ENCODE measurements around the gene RIMKLA. TPM values are rescaled to one million over a fixed set of nuclear protein-coding genes. Genes with fewer than 3 reads are reported as not detected.

The RIMKLA gene
- total and polyA plus RNA-seq, 4 donors = 0.71 to 8.9 (median 1.4) TPM

- WGBS, 2 donors = 96 to 100% methylated on average over 5 of the region's 5 CpGs
- no peak overlapping the region for H3K4me3 ChIP-seq
- TF ChIP-seq, protein P1, sequence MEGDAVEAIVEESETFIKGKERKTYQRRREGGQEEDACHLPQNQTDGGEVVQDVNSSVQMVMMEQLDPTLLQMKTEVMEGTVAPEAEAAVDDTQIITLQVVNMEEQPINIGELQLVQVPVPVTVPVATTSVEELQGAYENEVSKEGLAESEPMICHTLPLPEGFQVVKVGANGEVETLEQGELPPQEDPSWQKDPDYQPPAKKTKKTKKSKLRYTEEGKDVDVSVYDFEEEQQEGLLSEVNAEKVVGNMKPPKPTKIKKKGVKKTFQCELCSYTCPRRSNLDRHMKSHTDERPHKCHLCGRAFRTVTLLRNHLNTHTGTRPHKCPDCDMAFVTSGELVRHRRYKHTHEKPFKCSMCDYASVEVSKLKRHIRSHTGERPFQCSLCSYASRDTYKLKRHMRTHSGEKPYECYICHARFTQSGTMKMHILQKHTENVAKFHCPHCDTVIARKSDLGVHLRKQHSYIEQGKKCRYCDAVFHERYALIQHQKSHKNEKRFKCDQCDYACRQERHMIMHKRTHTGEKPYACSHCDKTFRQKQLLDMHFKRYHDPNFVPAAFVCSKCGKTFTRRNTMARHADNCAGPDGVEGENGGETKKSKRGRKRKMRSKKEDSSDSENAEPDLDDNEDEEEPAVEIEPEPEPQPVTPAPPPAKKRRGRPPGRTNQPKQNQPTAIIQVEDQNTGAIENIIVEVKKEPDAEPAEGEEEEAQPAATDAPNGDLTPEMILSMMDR (IDR thresholded peaks at IDR 0.05; ENCODE audit: control extremely low read depth, extremely low read depth) = no peak
- H3K4me1 ChIP-seq (ENCODE audit: control insufficient read depth in 5 of 5, insufficient read depth in 5 of 5, low read length in 5 of 5) = peaks cover 0 to 13% (median 4%) of the 10 kb centered on the region in 5 donors
- ATAC-seq (ENCODE audit: insufficient read depth, low FRiP score) = no peak
- H3K27me3 ChIP-seq (ENCODE audit: control insufficient read depth in 3 of 3, insufficient read depth in 3 of 3, low read length in 2 of 3) = no peaks in the 10 kb centered on the region
- no peak overlapping the region for H3K27ac ChIP-seq (ENCODE audit: low read depth in 1 of 2, low read length in 1 of 2)
- no peak overlapping the region for H3K9ac ChIP-seq (ENCODE audit: insufficient read depth in 1 of 2, low read length in 2 of 2)
- H3K9me3 ChIP-seq (ENCODE audit: control insufficient read depth in 4 of 4, insufficient read depth in 3 of 4, low read length in 3 of 4) = no peaks in the 10 kb centered on the region
- peaks cover 0 to 10% (median 3%) of the 10 kb centered on the region in 4 donors for H3K36me3 ChIP-seq (ENCODE audit: control insufficient read depth in 4 of 4, insufficient read depth in 4 of 4, low read length in 4 of 4)
- DNase-seq = no peak
Measured at GRCh38 chr1:42454403-42454802, 73.8 kb downstream of the RIMKLA start.

DNA sequence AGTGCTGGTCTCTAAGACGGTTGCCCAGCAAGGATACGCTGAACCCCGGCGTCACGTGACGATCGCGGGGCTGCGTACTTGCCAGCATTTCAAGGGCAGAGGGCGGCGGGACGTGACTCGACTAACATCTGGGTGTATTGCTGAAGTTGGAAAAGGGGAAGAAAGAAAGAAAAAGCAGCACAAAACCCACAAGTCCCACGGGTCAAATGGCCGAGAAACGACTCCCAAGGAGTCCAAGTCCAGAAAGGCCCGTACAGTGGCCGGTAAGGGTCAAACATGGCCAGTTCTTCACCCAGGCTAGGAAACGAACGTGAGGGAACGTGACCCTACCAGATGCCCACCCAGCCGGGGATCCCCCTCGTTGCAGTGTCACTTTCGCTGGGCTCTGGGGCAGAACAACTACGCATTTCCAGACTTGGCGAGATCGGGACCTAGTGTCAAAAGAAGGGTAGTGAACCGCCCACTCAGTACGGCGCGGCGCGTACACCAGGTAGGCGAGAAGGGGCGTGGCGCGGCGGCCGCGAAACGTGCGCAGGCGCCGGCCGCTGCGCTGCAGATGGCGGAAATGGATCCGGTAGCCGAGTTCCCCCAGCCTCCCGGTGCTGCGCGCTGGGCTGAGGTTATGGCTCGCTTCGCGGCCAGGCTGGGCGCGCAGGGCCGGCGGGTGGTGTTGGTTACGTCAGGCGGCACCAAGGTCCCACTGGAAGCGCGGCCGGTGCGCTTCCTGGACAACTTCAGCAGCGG is 75.6 kb downstream of the RIMKLA start, which contains the start of the genes PPCS and ZMYND12:
Gene PPCS (plus strand): TSS at position 534 of the 744 bp plus-strand sequence. CDS start 23 bp downstream, at position 557.
Gene ZMYND12 (minus strand): TSS at position 13 of the 744 bp plus-strand sequence. CDS start 25 bp downstream, outside the sequence.
- Histone ChIP-seq H3K4me3 (peak within 1 kb of the TSS; percentile 83), H3K36me3 (ENCODE audit: control insufficient read depth in 4 of 4, insufficient read depth in 4 of 4, low read length in 4 of 4) (peaks cover 2 to 17% (median 5%) of the 10 kb centered on the region in 4 donors), H3K27ac (ENCODE audit: low read depth in 1 of 2, low read length in 1 of 2) (peak within 1 kb of the TSS; percentile 94 to 95), H3K9me3 (ENCODE audit: control insufficient read depth in 4 of 4, insufficient read depth in 3 of 4, low read length in 3 of 4) (no peaks in the 10 kb centered on the region), H3K9ac (ENCODE audit: insufficient read depth in 1 of 2, low read length in 2 of 2) (peak within 1 kb of the TSS; percentile 85 to 89), H3K27me3 (ENCODE audit: control insufficient read depth in 3 of 3, insufficient read depth in 3 of 3, low read length in 2 of 3) (no peaks in the 10 kb centered on the region), H3K4me1 (ENCODE audit: control insufficient read depth in 5 of 5, insufficient read depth in 5 of 5, low read length in 5 of 5) (peaks cover 0 to 13% (median 4%) of the 10 kb centered on the region in 5 donors)
- peak; percentile 95 for ATAC-seq (ENCODE audit: insufficient read depth, low FRiP score)
- TF ChIP-seq, protein P1 (IDR thresholded peaks at IDR 0.05; ENCODE audit: control extremely low read depth, extremely low read depth) = no peak
- WGBS, 2 donors = 1% methylated on average over 66 of the region's 66 CpGs
- DNase-seq = peak; percentile 87 to 93 (median 90)

- ATAC-seq (ENCODE audit: insufficient read depth, low FRiP score) = peak; percentile 86
- H3K4me1 ChIP-seq (ENCODE audit: control insufficient read depth in 5 of 5, insufficient read depth in 5 of 5, low read length in 5 of 5) = peaks cover 0 to 13% (median 4%) of the 10 kb centered on the region in 5 donors
- H3K36me3 ChIP-seq (ENCODE audit: control insufficient read depth in 4 of 4, insufficient read depth in 4 of 4, low read length in 4 of 4) = peaks cover 2 to 17% (median 5%) of the 10 kb centered on the region in 4 donors
- peak overlapping the region; percentile 48 to 89 for H3K9ac ChIP-seq (ENCODE audit: insufficient read depth in 1 of 2, low read length in 2 of 2)
- H3K27me3 ChIP-seq (ENCODE audit: control insufficient read depth in 3 of 3, insufficient read depth in 3 of 3, low read length in 2 of 3) = no peaks in the 10 kb centered on the region
- 1% methylated on average over 23 of the region's 23 CpGs for WGBS, 2 donors
- peak overlapping the region; percentile 83 for H3K4me3 ChIP-seq
- peak in 1 of 3 donors; percentile 58 for DNase-seq
- TF ChIP-seq, protein P1 (IDR thresholded peaks at IDR 0.05; ENCODE audit: control extremely low read depth, extremely low read depth) = no peak
- peak overlapping the region; percentile 94 to 95 for H3K27ac ChIP-seq (ENCODE audit: low read depth in 1 of 2, low read length in 1 of 2)
- H3K9me3 ChIP-seq (ENCODE audit: control insufficient read depth in 4 of 4, insufficient read depth in 3 of 4, low read length in 3 of 4) = no peaks in the 10 kb centered on the region
Measured at GRCh38 chr1:42456754-42457089, 76.1 kb downstream of the RIMKLA start.

All from lung (tissue), 12 donors.